GM12801 (cell line): ENCODE data around the gene OPRL1.

Experiments
- TF ChIP-seq, protein P1 (sequence below): IDR thresholded peaks from one replicate; pipeline ENCODE4 v1.5.1; 2011; ENCODE audit warnings: control low read depth; ENCODE audit not compliant: insufficient read length; ENCODE audit errors: extremely low read depth

The OPRL1 gene

DNA sequence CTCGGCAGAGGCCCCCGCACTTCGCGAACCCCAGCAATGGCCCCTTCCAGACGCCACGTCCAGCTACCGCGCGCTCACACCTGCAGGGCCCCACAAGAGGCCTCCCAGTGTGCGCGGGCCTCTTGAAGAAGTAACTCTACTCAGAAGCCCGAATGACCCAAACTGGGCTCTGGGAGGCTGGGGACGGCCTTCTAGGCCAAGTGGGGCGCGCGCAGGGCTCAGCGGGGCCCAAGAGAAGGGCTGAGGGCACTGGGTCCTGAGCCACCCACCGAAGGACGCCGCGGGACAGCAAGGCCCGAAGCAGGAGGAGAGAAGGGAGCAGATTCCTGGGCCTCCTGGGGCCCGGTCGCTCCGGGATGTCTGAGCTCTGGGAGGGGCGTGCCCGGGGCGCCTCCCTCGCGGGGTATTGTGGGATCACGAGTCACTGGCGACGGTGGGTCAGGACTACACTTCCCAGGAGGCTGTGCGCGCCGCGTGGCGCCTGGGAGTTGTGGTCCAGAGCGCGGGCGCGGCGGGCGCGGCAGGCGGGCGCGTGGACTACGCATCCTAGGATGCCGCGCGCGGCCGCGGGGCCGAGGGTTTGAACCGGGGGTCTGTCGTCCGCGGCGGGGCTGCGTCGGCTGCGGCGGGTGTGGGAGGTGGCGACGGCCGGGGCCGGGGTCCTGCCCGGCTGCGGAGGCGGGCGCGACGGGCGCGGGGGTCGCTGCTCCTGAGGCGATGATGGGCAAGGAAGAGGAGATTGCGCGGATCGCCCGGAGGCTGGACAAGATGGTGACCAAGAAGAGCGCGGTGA lies 17.1 kb upstream of the OPRL1 start, which contains the start of gene TCEA2:
Gene TCEA2, plus strand, starts transcription at position 603 of the 793 bp plus-strand sequence. Its CDS starts 115 bp downstream, at position 718.
- TF ChIP-seq, protein P1, sequence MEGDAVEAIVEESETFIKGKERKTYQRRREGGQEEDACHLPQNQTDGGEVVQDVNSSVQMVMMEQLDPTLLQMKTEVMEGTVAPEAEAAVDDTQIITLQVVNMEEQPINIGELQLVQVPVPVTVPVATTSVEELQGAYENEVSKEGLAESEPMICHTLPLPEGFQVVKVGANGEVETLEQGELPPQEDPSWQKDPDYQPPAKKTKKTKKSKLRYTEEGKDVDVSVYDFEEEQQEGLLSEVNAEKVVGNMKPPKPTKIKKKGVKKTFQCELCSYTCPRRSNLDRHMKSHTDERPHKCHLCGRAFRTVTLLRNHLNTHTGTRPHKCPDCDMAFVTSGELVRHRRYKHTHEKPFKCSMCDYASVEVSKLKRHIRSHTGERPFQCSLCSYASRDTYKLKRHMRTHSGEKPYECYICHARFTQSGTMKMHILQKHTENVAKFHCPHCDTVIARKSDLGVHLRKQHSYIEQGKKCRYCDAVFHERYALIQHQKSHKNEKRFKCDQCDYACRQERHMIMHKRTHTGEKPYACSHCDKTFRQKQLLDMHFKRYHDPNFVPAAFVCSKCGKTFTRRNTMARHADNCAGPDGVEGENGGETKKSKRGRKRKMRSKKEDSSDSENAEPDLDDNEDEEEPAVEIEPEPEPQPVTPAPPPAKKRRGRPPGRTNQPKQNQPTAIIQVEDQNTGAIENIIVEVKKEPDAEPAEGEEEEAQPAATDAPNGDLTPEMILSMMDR, result no peak

DNA sequence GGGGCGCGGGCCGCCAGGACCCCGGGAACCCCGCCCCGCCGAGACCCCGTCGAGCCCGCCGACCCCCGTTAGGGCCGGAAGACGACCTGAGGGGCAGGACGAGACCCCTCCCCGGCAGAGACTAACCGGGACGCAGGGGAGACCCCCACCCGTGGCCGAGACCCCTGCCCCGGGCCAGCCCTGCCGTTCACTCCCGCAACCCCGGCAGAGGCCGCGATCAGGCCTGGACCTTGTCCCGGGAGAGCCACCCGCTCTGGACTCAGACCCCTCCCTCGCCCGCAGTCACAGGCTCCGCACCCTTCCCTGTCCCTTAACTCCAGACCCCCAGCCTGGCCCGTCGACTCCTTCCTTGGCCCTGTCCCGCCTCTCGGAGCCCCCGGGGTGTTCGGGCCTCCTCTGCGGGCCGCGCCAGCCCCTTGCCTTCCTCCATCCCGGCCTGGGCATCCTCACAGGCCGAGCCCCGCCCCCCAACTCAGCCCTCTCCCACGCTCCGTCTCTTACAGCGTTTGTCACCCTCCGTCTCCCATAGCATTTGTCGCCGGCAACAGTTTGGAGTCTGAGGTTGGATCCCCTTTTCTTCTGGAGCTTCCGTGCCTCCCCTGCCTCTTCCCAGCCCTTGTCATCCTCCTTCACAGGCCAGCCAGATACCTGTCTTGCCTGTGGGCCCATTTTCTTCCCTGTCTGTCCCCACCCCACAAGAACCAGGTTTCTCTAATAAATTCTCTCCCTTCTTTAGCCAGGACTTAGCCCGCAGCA lies 16.3 kb upstream of the OPRL1 start:
- TF ChIP-seq, protein P1, result no peak

DNA sequence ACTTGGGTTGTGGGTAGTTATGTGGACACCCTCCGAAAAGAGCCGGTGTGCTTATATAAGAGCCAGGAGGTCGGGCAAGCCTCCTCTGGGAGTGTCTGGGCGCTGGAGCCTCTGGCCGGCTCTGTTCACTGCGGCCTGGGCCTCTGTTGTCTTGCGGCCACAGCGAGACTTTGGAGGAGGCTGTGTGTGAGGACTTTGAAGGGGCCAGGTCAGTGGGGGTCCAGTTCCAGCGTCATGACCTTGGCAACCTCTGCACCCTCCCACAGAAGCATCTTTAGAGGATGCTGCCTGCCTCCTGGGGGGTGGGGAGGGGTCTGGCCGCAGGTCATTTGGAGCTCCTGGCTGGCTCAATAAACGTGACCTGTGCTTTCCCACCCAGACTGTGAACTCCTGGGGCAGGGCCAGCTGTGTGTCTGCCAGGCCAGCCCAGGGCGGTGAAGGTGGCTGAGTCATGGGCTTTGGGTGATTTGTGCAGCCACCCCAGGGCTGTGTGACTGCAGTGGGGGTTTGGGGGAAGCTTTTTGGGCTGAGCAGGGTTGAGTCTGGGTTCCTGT lies 15.7 kb upstream of the OPRL1 start:
- TF ChIP-seq, protein P1, result no peak

DNA sequence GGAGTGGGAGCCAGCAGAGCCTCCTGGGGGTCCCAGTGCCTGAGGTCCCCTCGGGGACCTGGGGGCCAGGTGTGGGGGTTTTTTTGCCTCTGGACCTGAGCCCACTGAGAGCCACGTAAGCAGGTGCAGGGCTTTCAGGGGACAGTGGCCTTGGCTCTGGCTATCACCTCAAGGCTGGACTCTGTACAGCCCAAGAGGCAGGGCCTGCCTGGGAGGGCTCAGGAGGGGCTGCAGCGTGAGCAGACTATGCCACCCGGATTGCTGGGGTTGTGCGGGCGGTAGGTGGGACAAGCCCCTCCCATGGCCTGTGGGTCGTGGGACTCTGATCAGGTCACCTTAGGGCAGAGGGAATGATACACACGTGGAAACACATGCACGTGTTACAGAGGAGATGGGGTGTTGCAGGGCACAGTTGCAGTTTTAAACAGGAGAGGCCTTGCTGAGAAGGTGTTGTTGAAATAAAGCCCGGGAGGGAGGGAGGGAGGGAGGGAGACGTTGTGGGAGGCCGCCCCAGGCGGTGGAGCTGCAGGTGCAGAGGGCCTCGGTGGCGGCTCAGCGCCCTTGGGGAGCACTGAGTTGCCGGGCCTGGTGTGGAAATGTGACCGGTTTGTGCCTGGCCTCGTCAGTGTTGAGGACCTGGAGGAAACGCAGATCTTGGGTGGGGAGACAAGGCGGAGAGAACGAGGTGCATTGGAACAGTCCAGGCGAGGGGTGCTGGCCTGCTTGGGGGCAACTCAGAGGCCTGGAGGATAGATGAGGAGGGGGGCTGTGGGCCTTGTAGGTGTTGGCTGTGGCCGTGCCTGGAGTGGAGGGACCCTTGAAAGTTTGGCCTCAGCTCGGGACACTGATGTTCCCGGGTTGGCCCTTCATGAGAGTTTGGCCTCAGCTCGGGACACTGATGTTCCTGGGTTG lies 14.6 kb upstream of the OPRL1 start:
- TF ChIP-seq, protein P1, result no peak

GRCh38 chr20:64065974-64066343 lies 13.9 kb upstream of the OPRL1 start:
- TF ChIP-seq, protein P1, result no peak

DNA sequence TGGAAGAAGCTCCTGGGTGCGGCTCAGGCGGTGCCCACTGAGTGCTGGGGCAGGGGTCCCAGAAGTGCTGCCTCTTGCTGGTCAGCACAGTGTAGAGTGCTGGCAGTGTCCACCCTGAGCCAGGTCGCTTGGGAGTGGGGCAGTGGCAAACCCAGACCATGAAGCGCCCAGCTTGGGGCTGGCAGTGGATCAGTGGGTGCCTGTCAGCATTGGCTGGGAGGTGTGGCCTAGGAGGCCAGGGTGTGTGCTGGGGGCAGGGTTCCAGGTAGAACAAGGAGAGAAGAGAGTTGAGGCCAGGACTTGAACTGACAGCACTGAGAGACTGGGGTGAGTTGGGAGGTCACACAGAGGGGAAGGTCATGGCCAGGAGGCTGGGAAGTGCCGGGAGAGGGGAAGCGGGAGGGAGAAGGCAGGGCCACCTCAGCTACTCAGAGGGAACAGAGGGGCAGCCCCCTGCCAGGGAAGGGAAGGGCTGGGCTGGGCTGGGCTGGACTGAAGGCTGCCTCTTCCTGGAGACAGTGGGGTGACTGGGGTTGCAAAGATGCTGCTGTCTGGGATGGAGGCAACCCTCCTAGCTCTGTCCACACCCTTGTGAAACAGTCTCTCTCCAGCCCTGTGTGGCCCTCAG lies 12.8 kb upstream of the OPRL1 start:
- TF ChIP-seq, protein P1, result no peak
